Glutamatergic neuron (in vitro differentiated cells): Measurements from ENCODE around the gene GRB10. TPM values are rescaled to one million over a fixed set of nuclear protein-coding genes. Genes with fewer than 3 reads are reported as not detected.

ENCODE experiments used
- DNase-seq: peaks from one replicate; pipeline ENCODE4 v3.0.0; 2022
- H3K27ac Mint-ChIP-seq: one replicate; pipeline ENCODE4 v1.8.0; 2020; ENCODE audit warnings: mild to moderate bottlenecking, mixed read lengths, inconsistent platforms; ENCODE audit not compliant: unreplicated experiment
- H3K27me3 Mint-ChIP-seq: one replicate; pipeline ENCODE4 v1.8.0; 2020; ENCODE audit warnings: mild to moderate bottlenecking, moderate library complexity, mixed read lengths, inconsistent platforms; ENCODE audit not compliant: unreplicated experiment
- H3K36me3 Mint-ChIP-seq: one replicate; pipeline ENCODE4 v1.8.0; 2020; ENCODE audit warnings: mild to moderate bottlenecking, mixed read lengths, inconsistent platforms; ENCODE audit not compliant: unreplicated experiment
- H3K4me1 Mint-ChIP-seq: one replicate; pipeline ENCODE4 v1.8.0; 2020; ENCODE audit warnings: mild to moderate bottlenecking, low read depth, mixed read lengths, inconsistent platforms; ENCODE audit not compliant: unreplicated experiment
- H3K4me3 Mint-ChIP-seq: one replicate; pipeline ENCODE4 v1.8.0; 2020; ENCODE audit warnings: mild to moderate bottlenecking, mixed read lengths, inconsistent platforms; ENCODE audit not compliant: unreplicated experiment
- H3K9me3 Mint-ChIP-seq: one replicate; pipeline ENCODE4 v1.8.0; 2020; ENCODE audit warnings: mild to moderate bottlenecking, moderate library complexity, mixed read lengths, inconsistent platforms; ENCODE audit not compliant: unreplicated experiment
- total RNA-seq: library from RNA; stranded (reverse); fragmentation: NEBNext Ultra II Directional; extraction: Animal tissue kit (Norgen Biotek cat#: 25700); gene quantifications from one replicate; pipeline ENCODE4 v1.2.1, GENCODE V29; 2021; ENCODE audit not compliant: unreplicated experiment
- TF ChIP-seq, protein P1 (sequence below): fragments of 200-600 bp; sonication (generic); IDR thresholded peaks from one replicate; pipeline ENCODE4 v1.5.0; 2021; ENCODE audit not compliant: partially characterized antibody, unreplicated experiment

The GRB10 gene
- total RNA-seq, 1 donor from 2014 or later = 182 TPM

DNA sequence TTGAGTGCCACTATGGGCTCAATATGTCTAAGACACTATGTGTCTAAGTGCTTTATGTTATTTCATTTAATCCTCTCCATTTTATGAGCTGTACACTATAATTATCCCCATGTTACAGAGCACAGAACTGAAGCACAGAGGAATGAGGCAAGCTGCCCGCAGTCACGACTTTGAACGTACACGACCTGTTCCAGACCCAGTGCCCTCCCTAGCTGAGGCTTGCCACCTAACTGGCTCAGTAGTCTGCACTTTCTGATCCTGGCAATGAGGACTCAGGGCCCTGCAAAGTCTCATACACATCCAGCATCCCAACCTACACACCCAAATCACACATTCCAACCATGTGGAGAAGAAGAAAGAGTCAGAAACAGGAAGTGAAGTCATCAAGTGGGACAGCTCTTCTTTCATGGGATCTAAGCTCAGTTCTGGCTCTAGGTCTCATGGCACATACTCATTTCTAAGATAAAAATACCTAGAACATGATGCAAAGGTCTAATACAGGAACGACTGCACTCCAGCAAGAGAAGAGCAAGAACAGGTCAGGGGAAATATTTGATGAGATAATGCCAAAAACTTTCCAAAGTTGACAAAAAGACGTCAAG lies 175.1 kb downstream of the GRB10 start:
- TF ChIP-seq, protein P1, sequence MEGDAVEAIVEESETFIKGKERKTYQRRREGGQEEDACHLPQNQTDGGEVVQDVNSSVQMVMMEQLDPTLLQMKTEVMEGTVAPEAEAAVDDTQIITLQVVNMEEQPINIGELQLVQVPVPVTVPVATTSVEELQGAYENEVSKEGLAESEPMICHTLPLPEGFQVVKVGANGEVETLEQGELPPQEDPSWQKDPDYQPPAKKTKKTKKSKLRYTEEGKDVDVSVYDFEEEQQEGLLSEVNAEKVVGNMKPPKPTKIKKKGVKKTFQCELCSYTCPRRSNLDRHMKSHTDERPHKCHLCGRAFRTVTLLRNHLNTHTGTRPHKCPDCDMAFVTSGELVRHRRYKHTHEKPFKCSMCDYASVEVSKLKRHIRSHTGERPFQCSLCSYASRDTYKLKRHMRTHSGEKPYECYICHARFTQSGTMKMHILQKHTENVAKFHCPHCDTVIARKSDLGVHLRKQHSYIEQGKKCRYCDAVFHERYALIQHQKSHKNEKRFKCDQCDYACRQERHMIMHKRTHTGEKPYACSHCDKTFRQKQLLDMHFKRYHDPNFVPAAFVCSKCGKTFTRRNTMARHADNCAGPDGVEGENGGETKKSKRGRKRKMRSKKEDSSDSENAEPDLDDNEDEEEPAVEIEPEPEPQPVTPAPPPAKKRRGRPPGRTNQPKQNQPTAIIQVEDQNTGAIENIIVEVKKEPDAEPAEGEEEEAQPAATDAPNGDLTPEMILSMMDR = no peak
- H3K4me1 Mint-ChIP-seq = peaks cover 1% of the 10 kb centered on the region
- no peak overlapping the region for H3K4me3 Mint-ChIP-seq
- H3K27ac Mint-ChIP-seq = no peak overlapping the region
- no peak for DNase-seq
- H3K36me3 Mint-ChIP-seq = peaks cover 7% of the 10 kb centered on the region
- peaks cover 1% of the 10 kb centered on the region for H3K9me3 Mint-ChIP-seq
- H3K27me3 Mint-ChIP-seq = no peaks in the 10 kb centered on the region

DNA sequence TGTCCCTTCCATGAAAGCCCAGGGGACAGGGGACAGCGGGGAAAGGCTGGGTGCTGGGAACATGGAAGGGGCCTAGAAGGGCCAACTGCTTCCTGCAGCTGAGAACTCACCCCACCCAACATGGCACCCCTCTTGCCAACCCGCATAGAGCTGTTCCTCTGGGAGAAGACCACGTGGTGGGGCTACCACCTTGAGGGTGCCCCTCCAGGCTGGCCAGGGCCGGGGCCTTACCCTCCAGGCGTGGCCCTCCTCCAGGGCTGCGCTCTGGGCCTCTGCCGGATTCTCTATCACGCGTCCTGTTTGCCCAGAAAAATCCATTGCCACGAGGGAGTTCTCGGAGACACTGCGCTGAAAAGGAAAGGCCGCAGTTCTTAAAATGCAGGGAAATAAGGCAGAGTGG lies 177.6 kb downstream of the GRB10 start:
- H3K36me3 Mint-ChIP-seq = peaks cover 7% of the 10 kb centered on the region
- no peaks in the 10 kb centered on the region for H3K27me3 Mint-ChIP-seq
- no peak overlapping the region for H3K4me3 Mint-ChIP-seq
- TF ChIP-seq, protein P1 = no peak
- H3K4me1 Mint-ChIP-seq = peaks cover 1% of the 10 kb centered on the region
- DNase-seq = no peak
- H3K9me3 Mint-ChIP-seq = peaks cover 1% of the 10 kb centered on the region
- no peak overlapping the region for H3K27ac Mint-ChIP-seq

DNA sequence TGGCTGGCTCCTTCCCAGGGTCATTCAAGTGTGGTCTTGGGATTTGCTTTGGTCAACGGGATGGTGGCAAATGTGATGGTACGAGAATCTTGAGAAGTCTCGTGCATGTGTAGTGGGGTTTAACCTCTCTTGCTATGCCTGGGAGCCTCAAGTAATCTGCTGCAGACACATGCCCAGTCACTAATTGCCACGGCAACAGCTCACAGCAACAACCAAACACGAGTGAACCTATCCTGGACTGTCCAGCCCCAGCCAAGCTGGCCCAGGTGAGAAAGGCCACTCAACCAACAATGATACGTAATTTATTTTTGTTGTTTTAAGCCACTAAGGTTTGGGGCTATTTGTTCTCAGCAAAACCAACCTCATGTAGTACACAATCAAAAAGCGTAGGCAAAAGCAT lies 179.4 kb downstream of the GRB10 start:
- H3K36me3 Mint-ChIP-seq = peaks cover 9% of the 10 kb centered on the region

DNA sequence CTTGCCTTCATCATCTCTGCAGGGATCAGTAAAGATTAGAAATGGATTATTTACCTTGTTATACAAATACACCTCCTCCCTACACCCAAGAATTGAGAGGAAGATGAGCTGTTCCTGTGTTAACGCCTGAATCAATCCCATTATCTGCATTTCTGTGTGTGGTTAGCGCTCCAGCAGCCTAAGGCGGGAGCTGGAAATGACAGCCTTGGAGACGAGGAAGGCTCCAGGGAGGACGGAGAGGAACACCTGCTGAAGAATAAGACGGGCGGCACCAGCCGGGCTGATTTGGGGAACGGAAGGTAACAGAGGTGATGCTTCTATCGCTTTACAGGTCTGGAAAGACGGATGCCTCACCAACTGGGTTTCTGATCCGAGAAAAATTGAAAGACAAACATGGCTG lies 183.3 kb downstream of the GRB10 start:
- H3K27me3 Mint-ChIP-seq = peaks cover 4% of the 10 kb centered on the region
- TF ChIP-seq, protein P1 = no peak
- H3K27ac Mint-ChIP-seq = no peak overlapping the region
- H3K9me3 Mint-ChIP-seq = peaks cover 6% of the 10 kb centered on the region
- H3K36me3 Mint-ChIP-seq = peaks cover 5% of the 10 kb centered on the region
- DNase-seq = no peak
- peaks cover 11% of the 10 kb centered on the region for H3K4me1 Mint-ChIP-seq
- no peak overlapping the region for H3K4me3 Mint-ChIP-seq

More for the DNA sequence above, 179.4 kb downstream of the GRB10 start:
- Mint-ChIP-seq H3K9me3 (peaks cover 3% of the 10 kb centered on the region), H3K27me3 (peaks cover 4% of the 10 kb centered on the region), H3K4me3 (no peak overlapping the region), H3K4me1 (peaks cover 5% of the 10 kb centered on the region), H3K27ac (no peak overlapping the region)
- TF ChIP-seq, protein P1 = no peak
- no peak for DNase-seq

DNA sequence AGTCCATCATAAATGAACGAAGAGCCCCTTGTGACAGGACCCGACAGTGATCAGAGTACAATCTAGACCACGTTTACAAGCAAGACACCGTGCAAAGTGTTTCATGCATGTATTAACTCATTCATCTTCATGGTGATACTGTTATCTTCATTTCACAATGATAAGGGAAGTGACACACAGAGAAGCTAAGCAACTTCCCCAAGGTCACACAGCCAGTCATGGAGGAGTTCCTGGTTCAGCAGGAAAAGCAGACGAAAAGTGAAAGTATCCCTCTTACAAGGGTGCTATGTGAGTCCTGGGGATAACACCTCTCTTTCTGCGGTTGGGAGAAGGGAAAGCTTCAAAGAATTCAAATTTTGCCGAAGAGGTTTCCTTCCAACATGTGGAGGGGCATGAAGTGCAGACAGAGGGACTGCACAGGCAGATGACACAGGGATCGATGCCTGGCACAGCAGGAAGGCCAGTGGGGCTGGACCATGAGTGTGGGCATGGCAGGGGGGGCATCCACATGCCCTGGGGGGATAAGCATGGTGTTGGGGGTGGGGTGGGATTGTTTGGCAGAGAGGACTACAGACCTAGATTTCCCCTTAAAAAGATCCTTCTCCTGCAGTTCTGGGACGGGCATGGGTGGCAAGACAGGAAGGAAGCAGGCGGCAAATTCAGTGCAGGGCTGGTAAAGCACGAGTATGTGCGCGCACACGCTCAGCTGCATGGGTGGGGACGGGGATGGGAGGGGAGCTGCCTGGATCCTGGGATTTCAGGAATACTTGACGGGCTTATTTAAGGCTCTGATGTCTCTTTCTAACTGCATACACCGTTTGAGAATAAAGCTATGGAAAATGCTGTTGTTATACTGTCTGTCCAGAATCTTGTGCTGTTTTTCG lies 184.0 kb downstream of the GRB10 start:
- Mint-ChIP-seq H3K4me1 (peaks cover 11% of the 10 kb centered on the region), H3K9me3 (peaks cover 6% of the 10 kb centered on the region), H3K27ac (no peak overlapping the region), H3K36me3 (peaks cover 5% of the 10 kb centered on the region), H3K27me3 (peaks cover 4% of the 10 kb centered on the region), H3K4me3 (no peak overlapping the region)
- DNase-seq = no peak
- TF ChIP-seq, protein P1 = no peak
